Measurements from ENCODE around the gene KNDC1. TPM values are rescaled to one million over a fixed set of nuclear protein-coding genes. Genes with fewer than 3 reads are reported as not detected.
"Not testable (repeated sequence)": the region's sequence is repeated elsewhere in the genome, so short reads cannot be mapped to it uniquely, and the experiment has no call there.

The KNDC1 gene
- total RNA-seq, 1 donor from 2014 or later: 20.3 TPM

DNA sequence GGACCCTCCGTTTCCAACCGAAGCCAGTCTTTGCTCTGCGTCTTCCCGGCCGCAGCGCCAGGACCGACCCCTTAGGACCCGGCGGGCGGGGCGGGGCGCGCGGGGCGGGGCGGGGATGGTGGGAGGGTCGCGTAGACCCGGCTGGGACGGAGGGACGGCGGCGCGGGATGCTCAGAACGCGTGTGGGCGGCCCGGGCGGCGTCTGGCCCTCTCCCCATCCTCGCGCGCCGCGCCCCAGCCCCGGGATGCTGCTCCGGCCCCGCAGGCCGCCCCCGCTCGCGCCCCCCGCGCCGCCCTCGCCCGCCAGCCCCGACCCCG, 70.0 kb downstream of the KNDC1 start, which contains the start of gene UTF1:
TSS of gene UTF1 (plus strand) at position 174 of the 318 bp plus-strand sequence. CDS start at position 246, 72 bp downstream.
- TF ChIP-seq, protein P1, sequence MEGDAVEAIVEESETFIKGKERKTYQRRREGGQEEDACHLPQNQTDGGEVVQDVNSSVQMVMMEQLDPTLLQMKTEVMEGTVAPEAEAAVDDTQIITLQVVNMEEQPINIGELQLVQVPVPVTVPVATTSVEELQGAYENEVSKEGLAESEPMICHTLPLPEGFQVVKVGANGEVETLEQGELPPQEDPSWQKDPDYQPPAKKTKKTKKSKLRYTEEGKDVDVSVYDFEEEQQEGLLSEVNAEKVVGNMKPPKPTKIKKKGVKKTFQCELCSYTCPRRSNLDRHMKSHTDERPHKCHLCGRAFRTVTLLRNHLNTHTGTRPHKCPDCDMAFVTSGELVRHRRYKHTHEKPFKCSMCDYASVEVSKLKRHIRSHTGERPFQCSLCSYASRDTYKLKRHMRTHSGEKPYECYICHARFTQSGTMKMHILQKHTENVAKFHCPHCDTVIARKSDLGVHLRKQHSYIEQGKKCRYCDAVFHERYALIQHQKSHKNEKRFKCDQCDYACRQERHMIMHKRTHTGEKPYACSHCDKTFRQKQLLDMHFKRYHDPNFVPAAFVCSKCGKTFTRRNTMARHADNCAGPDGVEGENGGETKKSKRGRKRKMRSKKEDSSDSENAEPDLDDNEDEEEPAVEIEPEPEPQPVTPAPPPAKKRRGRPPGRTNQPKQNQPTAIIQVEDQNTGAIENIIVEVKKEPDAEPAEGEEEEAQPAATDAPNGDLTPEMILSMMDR (IDR thresholded peaks at IDR 0.05; ENCODE audit: unreplicated experiment): no peak
- H3K27me3 Mint-ChIP-seq (ENCODE audit: low read depth): peaks cover 88% of the 10 kb centered on the region
- peak within 1 kb of the TSS; percentile 39 for H3K4me3 Mint-ChIP-seq
- no peaks in the 10 kb centered on the region for H3K9me3 Mint-ChIP-seq
- H3K36me3 Mint-ChIP-seq: no peaks in the 10 kb centered on the region
- peaks cover 17% of the 10 kb centered on the region for H3K4me1 Mint-ChIP-seq
- H3K27ac Mint-ChIP-seq: no peak within 1 kb of the TSS
- no peak for DNase-seq (ENCODE audit: low spot score in 2 of 2, unreplicated experiment in 2 of 2)

DNA sequence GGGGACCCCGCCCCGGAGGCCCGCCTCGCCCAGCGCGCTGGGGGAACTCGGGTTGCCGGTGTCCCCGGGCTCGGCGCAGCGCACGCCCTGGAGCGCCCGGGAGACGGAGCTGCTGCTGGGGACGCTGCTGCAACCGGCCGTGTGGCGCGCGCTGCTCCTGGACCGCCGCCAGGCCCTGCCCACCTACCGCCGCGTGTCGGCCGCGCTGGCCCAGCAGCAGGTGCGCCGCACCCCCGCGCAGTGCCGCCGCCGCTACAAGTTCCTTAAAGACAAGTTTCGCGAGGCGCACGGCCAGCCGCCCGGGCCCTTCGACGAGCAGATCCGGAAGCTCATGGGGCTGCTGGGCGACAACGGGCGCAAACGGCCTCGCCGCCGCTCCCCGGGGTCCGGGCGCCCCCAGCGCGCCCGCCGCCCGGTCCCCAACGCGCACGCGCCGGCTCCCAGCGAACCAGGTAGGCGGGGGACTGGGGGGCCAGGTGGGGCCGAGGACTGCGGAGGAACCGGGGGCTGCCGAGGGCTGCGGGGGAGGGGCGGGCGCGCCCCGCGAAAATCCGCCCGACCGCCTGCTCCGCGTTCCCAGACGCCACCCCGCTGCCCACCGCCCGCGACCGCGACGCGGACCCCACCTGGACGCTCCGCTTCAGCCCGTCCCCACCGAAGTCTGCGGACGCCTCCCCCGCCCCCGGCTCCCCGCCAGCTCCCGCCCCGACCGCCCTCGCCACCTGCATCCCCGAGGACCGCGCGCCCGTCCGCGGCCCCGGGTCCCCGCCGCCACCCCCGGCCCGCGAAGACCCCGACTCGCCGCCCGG, 70.6 kb downstream of the KNDC1 start:
- peak in 1 of 2 experiments; percentile 74 for DNase-seq (ENCODE audit: low spot score in 2 of 2, unreplicated experiment in 2 of 2)
- Mint-ChIP-seq H3K9me3 (no peaks in the 10 kb centered on the region), H3K4me1 (peaks cover 11% of the 10 kb centered on the region), H3K4me3 (no peak overlapping the region), H3K36me3 (no peaks in the 10 kb centered on the region), H3K27me3 (ENCODE audit: low read depth) (peaks cover 87% of the 10 kb centered on the region), H3K27ac (no peak overlapping the region)
- TF ChIP-seq, protein P1 (IDR thresholded peaks at IDR 0.05; ENCODE audit: unreplicated experiment): no peak

DNA sequence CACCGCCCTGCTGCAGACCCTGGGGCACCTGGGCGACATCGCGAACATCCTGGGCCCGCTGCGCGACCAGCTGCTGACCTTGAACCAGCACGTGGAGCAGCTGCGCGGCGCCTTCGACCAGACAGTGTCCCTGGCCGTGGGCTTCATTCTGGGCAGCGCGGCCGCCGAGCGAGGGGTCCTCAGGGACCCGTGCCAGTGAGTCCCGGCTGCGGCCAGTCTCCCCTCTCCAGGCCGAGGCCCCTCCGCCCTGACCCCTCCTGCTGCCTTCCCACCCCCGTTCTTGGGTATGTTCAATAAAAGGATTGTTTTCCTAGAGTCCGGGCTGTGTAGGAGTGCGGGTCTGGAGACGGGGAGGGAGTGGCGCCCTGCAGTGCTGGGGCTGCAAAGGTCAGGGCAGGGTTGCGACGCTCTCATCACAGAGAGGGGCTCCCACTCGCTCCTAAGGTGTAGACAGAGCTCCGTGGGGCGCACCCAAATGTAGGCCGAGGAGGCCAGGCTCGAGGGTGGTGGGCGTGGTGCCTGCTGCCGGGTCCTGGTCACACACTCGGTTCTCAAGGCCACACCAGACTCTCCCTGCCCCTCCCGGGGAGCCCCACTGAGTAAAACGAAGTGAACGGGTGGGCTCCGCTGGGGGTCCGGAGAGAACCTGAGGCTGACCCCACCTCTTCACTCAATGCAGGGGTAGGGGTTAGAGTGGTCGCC, 71.4 kb downstream of the KNDC1 start:
- Mint-ChIP-seq H3K4me3 (peak overlapping the region; percentile 36), H3K27ac (no peak overlapping the region), H3K9me3 (no peaks in the 10 kb centered on the region), H3K36me3 (no peaks in the 10 kb centered on the region), H3K4me1 (peaks cover 14% of the 10 kb centered on the region), H3K27me3 (ENCODE audit: low read depth) (peaks cover 86% of the 10 kb centered on the region)
- TF ChIP-seq, protein P1 (IDR thresholded peaks at IDR 0.05; ENCODE audit: unreplicated experiment): no peak
- DNase-seq (ENCODE audit: low spot score in 2 of 2, unreplicated experiment in 2 of 2): no peak

DNA sequence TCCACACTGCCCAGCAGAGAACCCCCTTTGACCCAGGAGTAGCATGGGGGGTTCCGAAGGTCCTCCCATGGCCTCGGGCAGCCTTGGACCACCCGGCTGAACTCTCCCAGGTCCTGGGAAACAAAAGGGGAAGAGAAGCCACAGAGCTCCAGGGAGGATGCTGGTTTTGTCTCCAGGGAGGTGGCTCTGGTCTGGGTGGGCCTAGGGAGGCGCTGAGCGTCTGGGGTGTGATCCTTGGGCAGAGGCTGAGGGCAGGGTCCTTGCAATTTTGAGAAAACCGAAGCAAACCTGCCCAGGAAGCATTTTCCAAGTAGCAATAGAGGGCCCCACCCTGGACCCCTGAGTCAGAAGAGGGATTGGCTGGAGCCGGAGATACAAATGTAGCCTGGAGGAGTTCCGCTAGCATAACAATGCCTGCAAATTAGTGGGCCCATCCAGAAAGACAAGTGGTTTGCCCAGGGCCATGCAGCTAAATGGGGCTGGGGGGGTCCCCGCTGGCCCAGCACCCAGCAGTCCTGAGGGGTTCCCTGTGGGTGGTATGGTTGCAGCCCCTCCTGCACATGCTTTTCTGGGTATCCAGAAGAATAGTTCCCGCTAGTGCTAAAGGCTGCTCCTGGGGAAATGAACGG, 72.0 kb downstream of the KNDC1 start:
- Mint-ChIP-seq H3K4me1 (peaks cover 14% of the 10 kb centered on the region), H3K9me3 (no peaks in the 10 kb centered on the region), H3K27ac (no peak overlapping the region), H3K27me3 (ENCODE audit: low read depth) (peaks cover 80% of the 10 kb centered on the region), H3K4me3 (no peak overlapping the region), H3K36me3 (no peaks in the 10 kb centered on the region)
- DNase-seq (ENCODE audit: low spot score in 2 of 2, unreplicated experiment in 2 of 2): no peak
- TF ChIP-seq, protein P1 (IDR thresholded peaks at IDR 0.05; ENCODE audit: unreplicated experiment): no peak

DNA sequence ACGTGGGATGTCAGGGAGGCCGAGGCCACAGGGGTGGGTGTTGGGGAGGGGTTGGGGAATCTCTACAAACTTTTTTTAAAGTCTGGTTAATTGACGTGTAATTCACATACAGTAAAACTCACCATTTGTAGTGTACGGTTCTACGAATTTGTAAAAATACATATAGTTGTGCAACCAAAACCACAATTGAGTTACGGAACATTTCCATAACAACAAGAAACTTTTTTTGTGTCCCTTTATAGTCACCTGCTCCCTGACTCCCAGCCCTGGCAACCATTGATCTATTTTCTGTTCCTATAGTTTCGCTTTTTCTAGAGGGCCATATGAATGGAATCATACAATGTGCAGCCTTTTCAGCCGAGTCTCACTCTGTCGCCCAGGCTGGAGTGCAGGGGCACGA, 74.8 kb downstream of the KNDC1 start:
- not testable (repeated sequence) for H3K27ac Mint-ChIP-seq; H3K4me3 Mint-ChIP-seq; H3K36me3 Mint-ChIP-seq; H3K9me3 Mint-ChIP-seq; H3K4me1 Mint-ChIP-seq; DNase-seq (ENCODE audit: low spot score in 2 of 2, unreplicated experiment in 2 of 2)
- H3K27me3 Mint-ChIP-seq (ENCODE audit: low read depth): peaks cover 80% of the 10 kb centered on the region
